WTC11 (cell line): Measurements from ENCODE around the gene TULP1. TPM values are rescaled to one million over a fixed set of nuclear protein-coding genes. Genes with fewer than 3 reads are reported as not detected.
A peak's percentile ranks its signal among the peaks of the same experiment; 100 is the strongest.

ENCODE experiments used
- ATAC-seq: fragments of 200-7000 bp; cut with Tn5 transposase; 2 replicates; pipeline ENCODE4 v1.10.0; 2021; ENCODE audit warnings: mild to moderate bottlenecking, moderate library complexity
- CTCF ChIA-PET: fragments of 300-600 bp; sonication (Branson Sonifier 250); formaldehyde crosslinking; loops from one replicate; lab custom pipeline; 2021; ENCODE audit warnings: antibody characterized with exemption; lab: Charles Lee
- POLR2A ChIA-PET: fragments of 350-600 bp; sonication (Branson Sonifier 250); formaldehyde crosslinking; loops from one replicate; lab custom pipeline; 2021; ENCODE audit warnings: antibody characterized with exemption; lab: Charles Lee
- DNase-seq: peaks from one replicate; pipeline ENCODE4 v3.0.0; 2021; ENCODE audit warnings: low spot score
- H3K27ac Mint-ChIP-seq: 2 replicates; pipeline ENCODE4 v1.8.0; 2021; ENCODE audit warnings: mixed read lengths
- H3K27me3 Mint-ChIP-seq: 2 replicates; pipeline ENCODE4 v1.8.0; 2021; ENCODE audit warnings: low read depth, mild to moderate bottlenecking, moderate library complexity, mixed read lengths
- H3K36me3 Mint-ChIP-seq: 2 replicates; pipeline ENCODE4 v1.8.0; 2021; ENCODE audit warnings: mixed read lengths
- H3K4me1 Mint-ChIP-seq: 2 replicates; pipeline ENCODE4 v1.8.0; 2022; ENCODE audit warnings: mixed read lengths
- H3K4me3 Mint-ChIP-seq: 2 replicates; pipeline ENCODE4 v1.8.0; 2021; ENCODE audit warnings: mild to moderate bottlenecking, moderate library complexity, mixed read lengths
- H3K9me3 Mint-ChIP-seq: 2 replicates; pipeline ENCODE4 v1.8.0; 2021; ENCODE audit warnings: mixed read lengths
- CBFB ChIP-seq: sonication (generic); formaldehyde crosslinking; IDR thresholded peaks from 2 replicates; pipeline ENCODE4 v1.8.1; 2022; ENCODE audit warnings: mild to moderate bottlenecking, low read depth, missing genetic modification reagents
- EMX1 ChIP-seq: fragments of 250-450 bp; sonication (Bioruptor Pico); IDR thresholded peaks from 2 replicates; pipeline ENCODE4 v1.8.0; 2021; ENCODE audit warnings: mild to moderate bottlenecking
- MXD4 ChIP-seq: fragments of 250-450 bp; sonication (Bioruptor Pico); IDR thresholded peaks from 2 replicates; pipeline ENCODE4 v1.8.0; 2021; ENCODE audit warnings: mild to moderate bottlenecking, moderate library complexity, borderline replicate concordance
- NFATC4 ChIP-seq: fragments of 250-450 bp; sonication (Bioruptor Pico); IDR thresholded peaks from 2 replicates; pipeline ENCODE4 v1.9.0; 2021; ENCODE audit warnings: mild to moderate bottlenecking
- NR1H2 ChIP-seq: sonication (generic); formaldehyde crosslinking; IDR thresholded peaks from 2 replicates; pipeline ENCODE4 v1.9.0; 2021; ENCODE audit warnings: mild to moderate bottlenecking, moderate library complexity, missing genetic modification reagents
- NR2C2 ChIP-seq: sonication (generic); formaldehyde crosslinking; IDR thresholded peaks from 2 replicates; pipeline ENCODE4 v1.8.0; 2022; ENCODE audit warnings: mild to moderate bottlenecking, missing genetic modification reagents
- NR3C1 ChIP-seq: sonication (generic); formaldehyde crosslinking; conservative IDR thresholded peaks from 2 replicates; pipeline ENCODE4 v1.8.1; 2023; ENCODE audit warnings: low read depth, mild to moderate bottlenecking, missing genetic modification reagents
- OVOL2 ChIP-seq: fragments of 250-450 bp; sonication (Bioruptor Pico); IDR thresholded peaks from 2 replicates; pipeline ENCODE4 v1.9.0; 2021; ENCODE audit warnings: mild to moderate bottlenecking, borderline replicate concordance
- PRRX2 ChIP-seq: fragments of 250-450 bp; sonication (Bioruptor Pico); IDR thresholded peaks from 2 replicates; pipeline ENCODE4 v1.8.0; 2021; ENCODE audit warnings: mild to moderate bottlenecking
- TEAD1 ChIP-seq: sonication (generic); formaldehyde crosslinking; IDR thresholded peaks from 2 replicates; pipeline ENCODE4 v1.8.0; 2022; ENCODE audit warnings: mild to moderate bottlenecking, missing genetic modification reagents
- TP53 ChIP-seq: sonication (generic); formaldehyde crosslinking; IDR thresholded peaks from 2 replicates; pipeline ENCODE4 v1.8.1; 2023; ENCODE audit warnings: mild to moderate bottlenecking, missing genetic modification reagents
- ZNF396 ChIP-seq: fragments of 250-450 bp; sonication (Bioruptor Pico); IDR thresholded peaks from 2 replicates; pipeline ENCODE4 v1.8.0; 2021; ENCODE audit warnings: mild to moderate bottlenecking, moderate library complexity, borderline replicate concordance
- ZNF416 ChIP-seq: fragments of 250-450 bp; sonication (Bioruptor Pico); IDR thresholded peaks from 2 replicates; pipeline ENCODE4 v1.9.0; 2021; ENCODE audit warnings: mild to moderate bottlenecking, inconsistent platforms
- ZNF671 ChIP-seq: fragments of 250-450 bp; sonication (Bioruptor Pico); IDR thresholded peaks from 2 replicates; pipeline ENCODE4 v1.8.0; 2021; ENCODE audit warnings: mild to moderate bottlenecking
- total RNA-seq: library from RNA; stranded (reverse); gene quantifications from 3 replicates; pipeline ENCODE4 v1.2.3, GENCODE V29; 2021
- TF ChIP-seq, protein P1 (sequence below): fragments of 250-450 bp; sonication (Bioruptor Pico); IDR thresholded peaks from 2 replicates; pipeline ENCODE4 v1.9.0; 2021; ENCODE audit warnings: mild to moderate bottlenecking, borderline replicate concordance
- TF ChIP-seq, protein P2 (sequence below): sonication (generic); formaldehyde crosslinking; IDR thresholded peaks from 2 replicates; pipeline ENCODE4 v1.8.1; 2023; ENCODE audit warnings: mild to moderate bottlenecking, missing genetic modification reagents
- TF ChIP-seq, protein P3 (sequence below): sonication (generic); formaldehyde crosslinking; IDR thresholded peaks from 2 replicates; pipeline ENCODE4 v1.8.1; 2022; ENCODE audit warnings: mild to moderate bottlenecking, missing genetic modification reagents, moderate library complexity, borderline replicate concordance
- TF ChIP-seq, protein P4 (sequence below): fragments of 250-450 bp; sonication (Bioruptor Pico); IDR thresholded peaks from 2 replicates; pipeline ENCODE4 v1.9.0; 2021; ENCODE audit warnings: moderate library complexity, mild to moderate bottlenecking, inconsistent platforms, borderline replicate concordance
- TF ChIP-seq, protein P5 (sequence below): sonication (generic); formaldehyde crosslinking; IDR thresholded peaks from 2 replicates; pipeline ENCODE4 v1.8.0; 2023; ENCODE audit warnings: mild to moderate bottlenecking, missing genetic modification reagents

TULP1 gene
- total RNA-seq, 1 experiment from 2014 or later: 2.9 TPM

DNA sequence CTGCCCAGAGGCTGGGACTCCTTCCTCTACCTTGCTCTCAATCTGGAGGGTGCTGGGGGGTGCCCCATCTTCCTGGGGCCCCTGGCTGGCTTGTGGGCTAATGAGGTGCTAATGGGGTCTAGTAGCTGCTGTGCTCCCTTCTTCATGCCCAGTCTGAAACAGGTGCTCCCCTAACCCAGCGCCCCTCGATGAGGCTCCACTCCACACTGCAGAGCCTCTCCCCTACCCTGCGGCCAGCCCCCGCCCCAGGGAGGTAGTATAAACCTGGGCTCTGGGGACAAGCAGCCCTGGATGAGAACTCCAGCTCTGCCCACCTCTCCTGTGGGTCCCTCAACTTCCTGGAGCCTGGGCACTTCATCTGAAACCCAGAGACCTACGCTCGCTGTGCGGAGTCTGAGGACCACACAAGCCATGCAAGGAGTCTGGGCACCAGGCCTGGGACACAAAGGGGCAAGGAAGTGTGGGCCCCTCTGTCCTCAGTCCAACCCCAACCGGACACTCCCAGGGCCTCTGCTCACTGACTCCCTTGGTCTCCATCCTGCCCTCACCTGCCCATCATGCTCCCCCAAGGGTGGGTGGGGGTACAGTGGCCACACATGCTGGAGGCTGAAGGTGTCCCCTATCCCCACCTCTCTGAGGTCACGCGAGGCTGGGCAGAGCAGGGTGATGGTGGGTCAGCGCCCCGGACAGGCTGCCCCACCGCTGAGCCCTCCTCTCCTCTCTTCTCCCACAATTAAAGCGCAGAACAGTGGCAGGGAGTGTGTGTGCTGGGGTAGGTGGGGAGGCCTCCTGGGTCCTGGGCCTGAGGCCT lies 38.4 kb downstream of the TULP1 start (continued):
- TF ChIP-seq, protein P1, sequence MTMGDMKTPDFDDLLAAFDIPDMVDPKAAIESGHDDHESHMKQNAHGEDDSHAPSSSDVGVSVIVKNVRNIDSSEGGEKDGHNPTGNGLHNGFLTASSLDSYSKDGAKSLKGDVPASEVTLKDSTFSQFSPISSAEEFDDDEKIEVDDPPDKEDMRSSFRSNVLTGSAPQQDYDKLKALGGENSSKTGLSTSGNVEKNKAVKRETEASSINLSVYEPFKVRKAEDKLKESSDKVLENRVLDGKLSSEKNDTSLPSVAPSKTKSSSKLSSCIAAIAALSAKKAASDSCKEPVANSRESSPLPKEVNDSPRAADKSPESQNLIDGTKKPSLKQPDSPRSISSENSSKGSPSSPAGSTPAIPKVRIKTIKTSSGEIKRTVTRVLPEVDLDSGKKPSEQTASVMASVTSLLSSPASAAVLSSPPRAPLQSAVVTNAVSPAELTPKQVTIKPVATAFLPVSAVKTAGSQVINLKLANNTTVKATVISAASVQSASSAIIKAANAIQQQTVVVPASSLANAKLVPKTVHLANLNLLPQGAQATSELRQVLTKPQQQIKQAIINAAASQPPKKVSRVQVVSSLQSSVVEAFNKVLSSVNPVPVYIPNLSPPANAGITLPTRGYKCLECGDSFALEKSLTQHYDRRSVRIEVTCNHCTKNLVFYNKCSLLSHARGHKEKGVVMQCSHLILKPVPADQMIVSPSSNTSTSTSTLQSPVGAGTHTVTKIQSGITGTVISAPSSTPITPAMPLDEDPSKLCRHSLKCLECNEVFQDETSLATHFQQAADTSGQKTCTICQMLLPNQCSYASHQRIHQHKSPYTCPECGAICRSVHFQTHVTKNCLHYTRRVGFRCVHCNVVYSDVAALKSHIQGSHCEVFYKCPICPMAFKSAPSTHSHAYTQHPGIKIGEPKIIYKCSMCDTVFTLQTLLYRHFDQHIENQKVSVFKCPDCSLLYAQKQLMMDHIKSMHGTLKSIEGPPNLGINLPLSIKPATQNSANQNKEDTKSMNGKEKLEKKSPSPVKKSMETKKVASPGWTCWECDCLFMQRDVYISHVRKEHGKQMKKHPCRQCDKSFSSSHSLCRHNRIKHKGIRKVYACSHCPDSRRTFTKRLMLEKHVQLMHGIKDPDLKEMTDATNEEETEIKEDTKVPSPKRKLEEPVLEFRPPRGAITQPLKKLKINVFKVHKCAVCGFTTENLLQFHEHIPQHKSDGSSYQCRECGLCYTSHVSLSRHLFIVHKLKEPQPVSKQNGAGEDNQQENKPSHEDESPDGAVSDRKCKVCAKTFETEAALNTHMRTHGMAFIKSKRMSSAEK (CRISPR knock-in tag): peak; percentile 25; the same call in 1 of the 2 replicates
- TF ChIP-seq, protein P2, sequence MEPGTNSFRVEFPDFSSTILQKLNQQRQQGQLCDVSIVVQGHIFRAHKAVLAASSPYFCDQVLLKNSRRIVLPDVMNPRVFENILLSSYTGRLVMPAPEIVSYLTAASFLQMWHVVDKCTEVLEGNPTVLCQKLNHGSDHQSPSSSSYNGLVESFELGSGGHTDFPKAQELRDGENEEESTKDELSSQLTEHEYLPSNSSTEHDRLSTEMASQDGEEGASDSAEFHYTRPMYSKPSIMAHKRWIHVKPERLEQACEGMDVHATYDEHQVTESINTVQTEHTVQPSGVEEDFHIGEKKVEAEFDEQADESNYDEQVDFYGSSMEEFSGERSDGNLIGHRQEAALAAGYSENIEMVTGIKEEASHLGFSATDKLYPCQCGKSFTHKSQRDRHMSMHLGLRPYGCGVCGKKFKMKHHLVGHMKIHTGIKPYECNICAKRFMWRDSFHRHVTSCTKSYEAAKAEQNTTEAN (CRISPR knock-in tag): no peak
- TF ChIP-seq ZNF416 (CRISPR knock-in tag): peak; percentile 21; the same call in 1 of the 2 replicates

DNA sequence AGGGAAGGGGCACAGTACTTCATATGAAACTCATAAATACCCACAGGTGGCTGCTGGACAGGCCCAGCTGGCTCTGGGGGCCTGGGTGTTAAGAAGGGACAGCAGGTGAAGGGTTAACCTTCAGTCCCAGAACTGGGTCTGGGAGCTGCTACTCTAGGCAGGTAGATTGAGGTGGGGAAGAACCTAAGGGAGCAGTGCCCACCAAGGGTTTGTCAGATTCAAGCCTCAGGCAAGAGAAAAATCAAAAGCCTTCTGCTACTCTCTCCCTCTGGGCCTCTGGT lies 38.9 kb downstream of the TULP1 start:
- Mint-ChIP-seq H3K36me3 (peaks cover 58% of the 10 kb centered on the region), H3K9me3 (no peaks in the 10 kb centered on the region), H3K27me3 (peaks cover 5% of the 10 kb centered on the region), H3K27ac (peak overlapping the region; percentile 68; the same call in 1 of the 2 replicates), H3K4me3 (no peak overlapping the region), H3K4me1 (peaks cover 46% of the 10 kb centered on the region)
- POLR2A ChIA-PET: interaction anchor here (0.5 to 7.9 kb wide), 12 partner anchors 8 to 255 kb away, joined by 3 to 54 read pairs (median 5); partner anchors contain the start of gene TEAD3
- CTCF ChIA-PET: interaction anchor here (0.6 to 1.5 kb wide), 6 partner anchors 12 to 262 kb away, joined by 3 to 9 read pairs (median 4); no protein-coding TSS in a partner anchor
- DNase-seq: no peak
- peak; percentile 2 for ATAC-seq
- TF ChIP-seq ZNF671 (CRISPR knock-in tag) (peak; percentile 89), MXD4 (CRISPR knock-in tag) (no peak), TEAD1 (CRISPR knock-in tag) (no peak), EMX1 (CRISPR knock-in tag) (peak; percentile 81; the same call in 1 of the 2 replicates), PRRX2 (CRISPR knock-in tag) (no peak), NR2C2 (no peak), NR1H2 (CRISPR knock-in tag) (no peak), ZNF416 (CRISPR knock-in tag) (peak; percentile 88), ZNF396 (no peak), TP53 (CRISPR knock-in tag) (no peak), CBFB (CRISPR knock-in tag) (no peak), OVOL2 (CRISPR knock-in tag) (no peak), NR3C1 (CRISPR knock-in tag) (no peak), NFATC4 (peak; percentile 83; the same call in 1 of the 2 replicates)
- TF ChIP-seq, protein P1 (CRISPR knock-in tag): peak; percentile 66; the same call in 1 of the 2 replicates
- TF ChIP-seq, protein P3, sequence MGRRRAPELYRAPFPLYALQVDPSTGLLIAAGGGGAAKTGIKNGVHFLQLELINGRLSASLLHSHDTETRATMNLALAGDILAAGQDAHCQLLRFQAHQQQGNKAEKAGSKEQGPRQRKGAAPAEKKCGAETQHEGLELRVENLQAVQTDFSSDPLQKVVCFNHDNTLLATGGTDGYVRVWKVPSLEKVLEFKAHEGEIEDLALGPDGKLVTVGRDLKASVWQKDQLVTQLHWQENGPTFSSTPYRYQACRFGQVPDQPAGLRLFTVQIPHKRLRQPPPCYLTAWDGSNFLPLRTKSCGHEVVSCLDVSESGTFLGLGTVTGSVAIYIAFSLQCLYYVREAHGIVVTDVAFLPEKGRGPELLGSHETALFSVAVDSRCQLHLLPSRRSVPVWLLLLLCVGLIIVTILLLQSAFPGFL (CRISPR knock-in tag): no peak
- TF ChIP-seq, protein P4, sequence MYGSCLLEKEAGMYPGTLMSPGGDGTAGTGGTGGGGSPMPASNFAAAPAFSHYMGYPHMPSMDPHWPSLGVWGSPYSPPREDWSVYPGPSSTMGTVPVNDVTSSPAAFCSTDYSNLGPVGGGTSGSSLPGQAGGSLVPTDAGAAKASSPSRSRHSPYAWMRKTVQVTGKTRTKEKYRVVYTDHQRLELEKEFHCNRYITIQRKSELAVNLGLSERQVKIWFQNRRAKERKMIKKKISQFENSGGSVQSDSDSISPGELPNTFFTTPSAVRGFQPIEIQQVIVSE (CRISPR knock-in tag): no peak
- TF ChIP-seq, protein P5, sequence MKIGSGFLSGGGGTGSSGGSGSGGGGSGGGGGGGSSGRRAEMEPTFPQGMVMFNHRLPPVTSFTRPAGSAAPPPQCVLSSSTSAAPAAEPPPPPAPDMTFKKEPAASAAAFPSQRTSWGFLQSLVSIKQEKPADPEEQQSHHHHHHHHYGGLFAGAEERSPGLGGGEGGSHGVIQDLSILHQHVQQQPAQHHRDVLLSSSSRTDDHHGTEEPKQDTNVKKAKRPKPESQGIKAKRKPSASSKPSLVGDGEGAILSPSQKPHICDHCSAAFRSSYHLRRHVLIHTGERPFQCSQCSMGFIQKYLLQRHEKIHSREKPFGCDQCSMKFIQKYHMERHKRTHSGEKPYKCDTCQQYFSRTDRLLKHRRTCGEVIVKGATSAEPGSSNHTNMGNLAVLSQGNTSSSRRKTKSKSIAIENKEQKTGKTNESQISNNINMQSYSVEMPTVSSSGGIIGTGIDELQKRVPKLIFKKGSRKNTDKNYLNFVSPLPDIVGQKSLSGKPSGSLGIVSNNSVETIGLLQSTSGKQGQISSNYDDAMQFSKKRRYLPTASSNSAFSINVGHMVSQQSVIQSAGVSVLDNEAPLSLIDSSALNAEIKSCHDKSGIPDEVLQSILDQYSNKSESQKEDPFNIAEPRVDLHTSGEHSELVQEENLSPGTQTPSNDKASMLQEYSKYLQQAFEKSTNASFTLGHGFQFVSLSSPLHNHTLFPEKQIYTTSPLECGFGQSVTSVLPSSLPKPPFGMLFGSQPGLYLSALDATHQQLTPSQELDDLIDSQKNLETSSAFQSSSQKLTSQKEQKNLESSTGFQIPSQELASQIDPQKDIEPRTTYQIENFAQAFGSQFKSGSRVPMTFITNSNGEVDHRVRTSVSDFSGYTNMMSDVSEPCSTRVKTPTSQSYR: no peak
